Ectodermal cell (in vitro differentiated cells): ENCODE data around the gene TIMM21.

Experiments
- H3K27ac ChIP-seq: 2 replicates; pipeline ENCODE4 v1.7.0; 2013; ENCODE audit warnings: mild to moderate bottlenecking, low read depth, low read length; ENCODE audit not compliant: insufficient read depth, poor library complexity, severe bottlenecking
- H3K27me3 ChIP-seq: 2 replicates; pipeline ENCODE4 v1.7.0; 2013; ENCODE audit warnings: mild to moderate bottlenecking, low read length; ENCODE audit not compliant: insufficient read depth, control insufficient read depth, poor library complexity, severe bottlenecking
- H3K36me3 ChIP-seq: one replicate; pipeline ENCODE4 v1.7.0; 2013; ENCODE audit warnings: low read length; ENCODE audit not compliant: control insufficient read depth, insufficient read depth
- H3K4me1 ChIP-seq: one replicate; pipeline ENCODE4 v1.7.0; 2013; ENCODE audit warnings: low read length; ENCODE audit not compliant: control insufficient read depth, insufficient read depth
- H3K4me3 ChIP-seq: 2 replicates; pipeline ENCODE4 v1.7.0; 2013; ENCODE audit warnings: low read depth, low read length, control low read depth; ENCODE audit not compliant: insufficient read depth
- H3K9me3 ChIP-seq: 2 replicates; pipeline ENCODE4 v1.7.0; 2013; ENCODE audit warnings: mild to moderate bottlenecking, low read length, moderate library complexity; ENCODE audit not compliant: control insufficient read depth
- WGBS, 2 experiments: methylation state at CpG; one replicate each; pipeline ENCODE4 v1.1.7; 2013; ENCODE audit warnings: missing lambda C conversion rate in 2 of 2; 5-methylcytosine and 5-hydroxymethylcytosine counted together

The TIMM21 gene

DNA sequence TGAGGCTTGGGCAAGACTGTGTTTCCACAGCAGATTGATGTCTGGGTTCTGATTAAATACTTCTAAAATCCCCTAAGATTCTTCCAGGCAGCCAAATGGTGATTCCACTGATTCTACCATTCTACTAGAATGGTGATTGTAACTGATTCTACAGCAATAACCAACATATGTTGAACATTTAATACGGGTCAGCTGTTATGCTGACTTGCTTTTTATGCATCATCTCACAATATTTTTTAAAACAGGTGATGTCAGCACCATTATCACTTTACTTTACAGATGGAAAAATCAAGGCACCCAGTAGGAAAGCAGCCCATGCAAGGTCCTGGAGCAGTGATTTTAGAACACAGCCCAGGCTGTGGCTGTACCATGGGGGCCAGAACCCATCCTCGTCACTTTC is 37.5 kb downstream of the TIMM21 start:
- no peak overlapping the region for H3K27ac ChIP-seq
- no peaks in the 10 kb centered on the region for H3K36me3 ChIP-seq
- WGBS, 2 experiments = 90% methylated on average over 2 of the region's 2 CpGs
- no peaks in the 10 kb centered on the region for H3K27me3 ChIP-seq
- H3K4me3 ChIP-seq = no peak overlapping the region
- peaks cover 3% of the 10 kb centered on the region for H3K4me1 ChIP-seq
- H3K9me3 ChIP-seq = no peaks in the 10 kb centered on the region

DNA sequence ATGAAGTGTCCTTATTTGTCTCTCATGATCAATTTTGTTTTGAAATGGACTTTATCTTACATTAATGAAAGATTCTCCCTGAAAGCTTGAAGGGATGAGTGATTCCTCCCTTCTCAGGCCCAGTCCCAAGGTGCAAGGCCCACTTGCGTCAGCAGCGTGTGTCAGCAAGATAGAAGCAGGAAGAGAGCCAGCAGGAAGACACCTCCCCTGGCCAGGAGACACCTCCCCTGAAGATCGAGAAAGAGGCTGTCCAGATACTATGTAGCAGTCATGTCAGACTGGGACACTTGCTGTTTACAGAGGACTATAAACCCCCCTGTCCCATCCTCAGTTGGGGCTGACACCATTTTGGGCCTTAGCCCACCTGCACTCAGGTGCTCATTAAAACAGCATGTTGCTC is 38.3 kb downstream of the TIMM21 start:
- Histone ChIP-seq H3K4me1 (peaks cover 3% of the 10 kb centered on the region), H3K27ac (no peak overlapping the region), H3K4me3 (no peak overlapping the region), H3K9me3 (no peaks in the 10 kb centered on the region), H3K36me3 (no peaks in the 10 kb centered on the region), H3K27me3 (no peaks in the 10 kb centered on the region)
- 95 to 96% methylated on average over 3 of the region's 3 CpGs for WGBS, 2 experiments

DNA sequence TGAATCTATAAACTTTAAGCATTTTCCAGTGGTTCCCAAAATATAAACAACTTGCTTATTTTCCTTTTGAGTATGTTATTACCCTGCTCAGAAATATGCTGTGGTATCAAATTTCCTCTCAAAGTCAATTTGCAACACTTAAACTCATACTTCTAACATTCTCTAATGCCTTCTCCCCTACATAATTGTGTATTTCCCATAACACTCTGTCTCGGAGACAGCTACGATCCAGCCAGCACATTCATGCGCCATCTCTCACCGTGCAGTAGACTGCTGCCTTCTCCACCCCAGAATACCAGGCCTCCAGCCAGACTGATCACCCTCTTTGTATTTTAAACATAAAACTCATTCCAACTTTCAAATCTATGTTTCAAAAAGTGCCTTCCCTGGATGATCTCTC is 41.8 kb downstream of the TIMM21 start:
- Histone ChIP-seq H3K36me3 (no peaks in the 10 kb centered on the region), H3K27me3 (no peaks in the 10 kb centered on the region), H3K27ac (no peak overlapping the region), H3K9me3 (no peaks in the 10 kb centered on the region), H3K4me3 (no peak overlapping the region), H3K4me1 (peaks cover 3% of the 10 kb centered on the region)
- WGBS, 2 experiments = 68 to 70% methylated on average over 4 of the region's 4 CpGs

DNA sequence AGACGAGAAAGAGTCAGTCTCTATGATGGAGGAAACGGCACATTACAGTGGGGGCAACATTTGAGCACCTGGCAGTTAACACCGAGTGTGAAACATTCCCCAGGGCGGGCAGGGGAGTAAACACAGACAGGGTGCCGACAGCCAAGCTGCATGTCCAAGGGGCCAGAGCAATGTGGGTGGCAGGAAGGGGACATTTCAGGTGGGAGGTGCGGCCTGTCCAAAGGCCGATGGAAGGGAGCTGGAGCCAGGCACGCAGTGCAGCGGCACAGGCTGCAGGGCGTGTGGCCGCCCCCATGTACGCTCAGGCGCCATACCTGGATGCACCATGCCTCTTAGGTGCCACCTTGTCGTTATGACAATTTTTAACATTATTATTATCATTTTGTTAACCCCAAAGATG is 43.3 kb downstream of the TIMM21 start:
- Histone ChIP-seq H3K27ac (no peak overlapping the region), H3K9me3 (no peaks in the 10 kb centered on the region), H3K4me3 (no peak overlapping the region), H3K4me1 (peaks cover 4% of the 10 kb centered on the region), H3K36me3 (no peaks in the 10 kb centered on the region), H3K27me3 (no peaks in the 10 kb centered on the region)
- WGBS, 2 experiments = 86 to 87% methylated on average over 14 of the region's 14 CpGs

DNA sequence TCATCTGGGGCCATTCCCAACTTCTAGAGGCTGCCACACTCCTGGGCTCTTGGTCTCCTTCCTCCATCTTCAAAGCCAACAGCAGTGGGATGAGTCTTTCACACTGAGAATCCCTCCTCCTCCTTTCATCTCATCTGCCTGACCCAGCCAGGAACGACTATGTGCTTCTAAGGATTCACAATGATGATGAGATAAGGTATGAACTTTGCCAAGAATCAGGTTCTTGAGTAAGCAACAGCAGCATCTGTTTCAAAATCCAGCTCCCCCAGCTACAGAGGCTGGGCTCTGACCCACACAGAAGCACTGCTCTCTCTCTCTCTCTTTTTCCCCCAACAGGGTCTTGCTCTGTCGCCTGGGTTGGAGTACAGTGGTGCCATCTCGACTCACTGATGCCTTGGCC is 46.4 kb downstream of the TIMM21 start:
- no peak overlapping the region for H3K4me3 ChIP-seq
- no peak overlapping the region for H3K27ac ChIP-seq
- no peaks in the 10 kb centered on the region for H3K36me3 ChIP-seq
- H3K27me3 ChIP-seq = no peaks in the 10 kb centered on the region
- no peaks in the 10 kb centered on the region for H3K9me3 ChIP-seq
- peaks cover 3% of the 10 kb centered on the region for H3K4me1 ChIP-seq
- 57 to 60% methylated on average over 3 of the region's 3 CpGs for WGBS, 2 experiments

DNA sequence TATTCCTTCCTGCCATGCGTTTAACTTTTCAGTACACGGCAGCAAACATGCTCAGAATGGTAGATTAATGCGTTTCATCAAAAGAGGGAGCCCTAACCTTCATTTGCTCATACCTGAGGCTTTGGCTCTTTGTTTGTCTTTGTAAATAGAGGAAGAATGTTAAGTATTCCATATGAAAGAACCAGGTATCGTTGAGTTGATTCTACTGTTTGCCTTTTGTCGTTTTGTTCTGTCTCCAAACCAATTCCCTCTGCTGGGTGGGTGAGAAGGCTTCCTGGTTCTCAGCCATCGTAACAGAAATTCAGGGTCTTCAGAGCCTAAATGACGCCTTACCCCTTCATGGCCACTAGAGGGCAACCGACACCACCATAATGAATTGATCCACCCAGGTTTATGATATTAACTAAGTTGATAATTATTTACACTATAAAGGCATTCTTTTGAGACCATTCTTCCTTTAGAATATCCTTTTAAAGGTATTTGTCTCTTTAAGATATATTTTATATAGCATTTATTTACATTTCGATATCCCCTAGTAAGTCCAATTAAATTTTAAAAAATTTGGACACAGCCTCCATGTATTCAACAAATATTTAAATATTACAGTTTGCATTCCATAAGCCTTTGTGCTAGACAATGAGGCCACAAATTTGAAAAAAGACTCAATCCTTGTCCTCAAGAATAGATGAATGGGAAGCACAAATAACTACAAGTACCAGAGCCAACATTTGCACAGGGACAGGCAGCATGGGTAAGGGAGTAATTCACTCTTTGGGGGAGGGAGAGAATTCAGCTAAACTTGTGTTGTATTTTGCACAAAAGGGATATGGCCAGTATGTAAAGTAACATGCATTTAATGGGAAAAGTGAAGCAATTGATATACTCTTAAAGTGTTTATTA is 48.1 kb downstream of the TIMM21 start:
- Histone ChIP-seq H3K27ac (no peak overlapping the region), H3K27me3 (no peaks in the 10 kb centered on the region), H3K9me3 (no peaks in the 10 kb centered on the region), H3K4me1 (peaks cover 3% of the 10 kb centered on the region), H3K4me3 (no peak overlapping the region), H3K36me3 (no peaks in the 10 kb centered on the region)
- 26% methylated on average over 7 to 9 of the region's 9 CpGs for WGBS, 2 experiments

DNA sequence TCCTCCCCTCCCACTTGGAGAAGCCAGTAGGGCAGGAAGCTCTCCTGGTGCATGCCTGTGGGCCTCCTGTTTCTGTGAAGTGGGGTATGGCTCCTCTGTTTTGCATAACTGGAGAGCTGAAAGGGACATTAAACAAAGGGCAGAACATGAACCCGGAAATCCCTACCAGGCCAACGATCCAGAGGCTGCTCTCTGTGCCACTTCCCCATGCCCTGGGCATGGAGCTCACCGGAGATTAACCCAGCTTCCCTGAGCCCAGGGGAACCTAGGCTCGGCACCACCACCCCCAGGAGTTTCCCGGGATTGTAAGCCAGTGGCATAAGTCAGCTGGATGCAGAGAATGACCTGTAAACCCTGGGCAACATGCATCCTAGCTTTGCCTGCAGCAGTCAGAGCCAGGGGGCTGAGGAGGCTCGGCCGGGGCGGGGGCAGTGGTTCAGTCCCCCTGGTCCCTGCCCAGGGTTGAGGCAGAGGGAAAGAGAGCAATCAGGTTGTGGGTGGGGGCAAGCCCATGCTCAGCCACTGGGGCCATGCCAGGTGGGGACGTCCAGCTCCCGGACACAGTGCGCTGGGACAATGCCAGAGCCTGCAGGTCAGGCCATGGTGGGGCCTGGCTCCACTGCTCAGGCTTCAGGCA is 49.5 kb downstream of the TIMM21 start:
- no peaks in the 10 kb centered on the region for H3K9me3 ChIP-seq
- 84 to 86% methylated on average over 11 of the region's 11 CpGs for WGBS, 2 experiments
- H3K27me3 ChIP-seq = no peaks in the 10 kb centered on the region
- no peaks in the 10 kb centered on the region for H3K36me3 ChIP-seq
- peaks cover 3% of the 10 kb centered on the region for H3K4me1 ChIP-seq
- H3K27ac ChIP-seq = no peak overlapping the region
- no peak overlapping the region for H3K4me3 ChIP-seq

DNA sequence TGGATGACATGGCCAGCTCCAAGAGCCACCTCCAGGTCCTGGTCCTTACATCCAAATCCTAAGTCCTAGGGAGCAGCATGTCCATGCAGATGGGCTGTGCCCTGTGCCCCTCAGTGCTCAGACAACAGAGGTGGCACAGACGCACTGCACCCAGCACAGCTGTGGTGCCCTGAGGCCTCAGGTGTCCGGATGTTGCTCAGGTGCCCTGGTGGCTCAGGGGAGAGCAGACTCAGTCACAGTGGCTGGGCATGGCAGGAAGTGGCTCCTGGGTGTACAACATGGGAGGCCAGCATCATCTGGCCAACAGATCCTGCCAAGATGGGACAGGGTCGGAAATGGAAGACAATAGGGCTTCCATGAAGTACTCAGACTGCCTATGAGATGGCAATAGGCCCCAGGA is 50.1 kb downstream of the TIMM21 start:
- Histone ChIP-seq H3K4me3 (no peak overlapping the region), H3K36me3 (no peaks in the 10 kb centered on the region), H3K27ac (no peak overlapping the region), H3K4me1 (peaks cover 3% of the 10 kb centered on the region), H3K27me3 (no peaks in the 10 kb centered on the region), H3K9me3 (no peaks in the 10 kb centered on the region)
- WGBS, 2 experiments = 93 to 94% methylated on average over 3 of the region's 3 CpGs

DNA sequence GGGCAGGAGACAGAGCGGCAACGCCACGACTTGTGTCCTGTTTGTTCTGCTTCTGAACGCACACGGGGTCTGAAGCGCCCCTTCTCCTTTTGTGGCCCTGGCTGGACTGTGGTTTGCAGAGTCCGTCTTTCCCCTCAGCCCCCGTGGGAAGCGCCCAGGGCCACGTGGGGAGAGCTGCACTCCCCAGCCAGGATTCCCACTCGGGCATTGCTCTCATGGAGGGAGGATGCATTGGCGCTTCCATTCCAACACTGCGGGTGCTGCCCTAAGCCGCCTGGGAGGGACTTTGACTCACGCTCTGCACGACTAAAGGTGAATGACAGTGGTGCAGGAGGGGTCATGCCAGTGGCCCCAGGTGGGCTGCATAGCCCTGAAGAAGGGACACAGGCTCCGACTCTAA is 52.5 kb downstream of the TIMM21 start:
- 86 to 88% methylated on average over 17 of the region's 17 CpGs for WGBS, 2 experiments
- H3K27ac ChIP-seq = no peak overlapping the region
- H3K4me1 ChIP-seq = peaks cover 3% of the 10 kb centered on the region
- no peak overlapping the region for H3K4me3 ChIP-seq
- no peaks in the 10 kb centered on the region for H3K9me3 ChIP-seq
- H3K36me3 ChIP-seq = no peaks in the 10 kb centered on the region
- H3K27me3 ChIP-seq = no peaks in the 10 kb centered on the region

DNA sequence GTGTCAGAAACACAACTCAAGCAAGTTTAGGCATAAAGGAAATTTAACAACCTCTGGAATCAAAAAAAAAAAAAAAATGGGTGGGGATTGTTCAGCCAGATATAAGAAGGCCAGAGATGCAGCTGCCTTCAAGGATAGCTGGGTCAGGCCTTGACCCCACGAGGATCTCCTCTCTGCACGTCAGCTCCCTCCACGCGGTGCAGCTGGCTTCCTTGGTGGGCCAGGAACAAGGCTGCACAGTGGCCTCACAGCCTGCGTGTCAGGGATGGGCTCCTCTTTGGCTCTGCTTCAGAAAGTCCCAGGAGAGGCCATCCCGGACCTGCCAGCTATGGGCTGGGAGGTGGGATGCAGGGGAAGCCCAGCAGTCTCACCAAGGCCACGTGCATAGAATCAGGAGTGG is 55.5 kb downstream of the TIMM21 start:
- no peak overlapping the region for H3K27ac ChIP-seq
- no peaks in the 10 kb centered on the region for H3K36me3 ChIP-seq
- H3K27me3 ChIP-seq = no peaks in the 10 kb centered on the region
- 78 to 81% methylated on average over 7 of the region's 7 CpGs for WGBS, 2 experiments
- H3K9me3 ChIP-seq = no peaks in the 10 kb centered on the region
- H3K4me1 ChIP-seq = no peaks in the 10 kb centered on the region
- H3K4me3 ChIP-seq = no peak overlapping the region
